ACC112 (cell line): ENCODE measurements around the gene MLF2.

Experiments used
- H2AFZ ChIP-seq: fragments of 200-600 bp; sonication (generic); one replicate; pipeline ENCODE4 v1.6.0; 2017; ENCODE audit warnings: antibody characterized with exemption, low read length; ENCODE audit not compliant: unreplicated experiment
- H3K27ac ChIP-seq: fragments of 200-600 bp; sonication (generic); 2 replicates; pipeline ENCODE4 v1.5.1; 2014; ENCODE audit warnings: low read depth, mild to moderate bottlenecking, antibody characterized with exemption, low read length, moderate library complexity
- H3K27me3 ChIP-seq: fragments of 200-600 bp; sonication (generic); 2 replicates; pipeline ENCODE4 v1.6.1; 2014; ENCODE audit warnings: mild to moderate bottlenecking, antibody characterized with exemption, low read length, moderate library complexity, mixed read lengths; ENCODE audit not compliant: insufficient read depth
- H3K36me3 ChIP-seq: fragments of 200-600 bp; sonication (generic); 2 replicates; pipeline ENCODE4 v1.6.1; 2016; ENCODE audit warnings: mild to moderate bottlenecking, antibody characterized with exemption, low read length, moderate library complexity, mixed read lengths; ENCODE audit not compliant: insufficient read depth
- H3K4me1 ChIP-seq: fragments of 200-600 bp; sonication (generic); one replicate; pipeline ENCODE4 v1.6.1; 2016; ENCODE audit warnings: low read length, mixed read lengths; ENCODE audit not compliant: insufficient read depth, unreplicated experiment, control insufficient read depth
- H3K4me3 ChIP-seq: fragments of 200-600 bp; sonication (generic); 2 replicates; pipeline ENCODE4 v1.5.1; 2014; ENCODE audit warnings: mild to moderate bottlenecking, low read depth, low read length
- H3K79me2 ChIP-seq: fragments of 200-600 bp; sonication (generic); one replicate; pipeline ENCODE4 v1.6.0; 2016; ENCODE audit warnings: low read length; ENCODE audit not compliant: control insufficient read depth, unreplicated experiment, insufficient read depth

MLF2 gene

GRCh38 chr12:6770094-6770493 is 17.2 kb upstream of the MLF2 start:
- Histone ChIP-seq H3K4me1 (peaks cover 21% of the 10 kb centered on the region), H3K36me3 (no peaks in the 10 kb centered on the region), H3K4me3 (no peak overlapping the region), H3K27ac (no peak overlapping the region), H3K27me3 (no peaks in the 10 kb centered on the region), H3K79me2 (peaks cover 32% of the 10 kb centered on the region), H2AFZ (no peak overlapping the region)

- H2AFZ ChIP-seq, result no peak overlapping the region
- H3K27me3 ChIP-seq, result no peaks in the 10 kb centered on the region
- H3K4me3 ChIP-seq, result no peak overlapping the region
- no peak overlapping the region for H3K27ac ChIP-seq
- H3K36me3 ChIP-seq, result no peaks in the 10 kb centered on the region
- peaks cover 32% of the 10 kb centered on the region for H3K79me2 ChIP-seq
- peaks cover 24% of the 10 kb centered on the region for H3K4me1 ChIP-seq
Measured at GRCh38 chr12:6769666-6770065, 16.7 kb upstream of the MLF2 start.

GRCh38 chr12:6768990-6769389 is 16.0 kb upstream of the MLF2 start:
- H2AFZ ChIP-seq, result no peak overlapping the region
- peaks cover 25% of the 10 kb centered on the region for H3K4me1 ChIP-seq
- H3K27ac ChIP-seq, result no peak overlapping the region
- H3K79me2 ChIP-seq, result peaks cover 32% of the 10 kb centered on the region
- H3K27me3 ChIP-seq, result no peaks in the 10 kb centered on the region
- peak overlapping the region; percentile 89 for H3K4me3 ChIP-seq
- H3K36me3 ChIP-seq, result no peaks in the 10 kb centered on the region

GRCh38 chr12:6768437-6768914 is 15.5 kb upstream of the MLF2 start:
- Histone ChIP-seq H3K27me3 (no peaks in the 10 kb centered on the region), H3K36me3 (no peaks in the 10 kb centered on the region), H3K4me3 (peak overlapping the region; percentile 89), H2AFZ (no peak overlapping the region), H3K79me2 (peaks cover 32% of the 10 kb centered on the region), H3K27ac (no peak overlapping the region), H3K4me1 (peaks cover 30% of the 10 kb centered on the region)

- H2AFZ ChIP-seq, result no peak overlapping the region
- H3K36me3 ChIP-seq, result no peaks in the 10 kb centered on the region
- no peaks in the 10 kb centered on the region for H3K27me3 ChIP-seq
- H3K27ac ChIP-seq, result peak overlapping the region; percentile 16; the same call in 1 of the 2 replicates
- peaks cover 32% of the 10 kb centered on the region for H3K79me2 ChIP-seq
- peaks cover 35% of the 10 kb centered on the region for H3K4me1 ChIP-seq
- peak overlapping the region; percentile 89 for H3K4me3 ChIP-seq
Measured at GRCh38 chr12:6767353-6768319, 14.7 kb upstream of the MLF2 start.

GRCh38 chr12:6766651-6767349 is 13.9 kb upstream of the MLF2 start:
- H3K79me2 ChIP-seq, result peaks cover 32% of the 10 kb centered on the region
- peak overlapping the region; percentile 16; the same call in 1 of the 2 replicates for H3K27ac ChIP-seq
- H3K4me1 ChIP-seq, result peaks cover 35% of the 10 kb centered on the region
- no peaks in the 10 kb centered on the region for H3K27me3 ChIP-seq
- peak overlapping the region; percentile 89 for H3K4me3 ChIP-seq
- no peaks in the 10 kb centered on the region for H3K36me3 ChIP-seq
- H2AFZ ChIP-seq, result peak overlapping the region; percentile 7

GRCh38 chr12:6765634-6766581 is 13.0 kb upstream of the MLF2 start, which contains the start of gene PTMS:
PTMS (plus strand) TSS chr12:6766363; CDS start chr12:6766706, 343 bp downstream.
- Histone ChIP-seq H3K4me1 (peaks cover 35% of the 10 kb centered on the region), H3K4me3 (peak within 1 kb of the TSS; percentile 89), H3K36me3 (no peaks in the 10 kb centered on the region), H2AFZ (peak within 1 kb of the TSS; percentile 51), H3K79me2 (peaks cover 32% of the 10 kb centered on the region), H3K27ac (peak within 1 kb of the TSS; percentile 79), H3K27me3 (no peaks in the 10 kb centered on the region)

- H3K79me2 ChIP-seq, result peaks cover 32% of the 10 kb centered on the region
- H3K27ac ChIP-seq, result peak overlapping the region; percentile 79
- H3K27me3 ChIP-seq, result no peaks in the 10 kb centered on the region
- no peaks in the 10 kb centered on the region for H3K36me3 ChIP-seq
- peaks cover 35% of the 10 kb centered on the region for H3K4me1 ChIP-seq
- H2AFZ ChIP-seq, result peak overlapping the region; percentile 51
- H3K4me3 ChIP-seq, result peak overlapping the region; percentile 89
Measured at GRCh38 chr12:6765048-6765633, 12.2 kb upstream of the MLF2 start.

GRCh38 chr12:6764011-6764828 is 11.3 kb upstream of the MLF2 start:
- peak overlapping the region; percentile 89 for H3K4me3 ChIP-seq
- H3K4me1 ChIP-seq, result peaks cover 34% of the 10 kb centered on the region
- H2AFZ ChIP-seq, result peak overlapping the region; percentile 79
- H3K36me3 ChIP-seq, result no peaks in the 10 kb centered on the region
- peaks cover 32% of the 10 kb centered on the region for H3K79me2 ChIP-seq
- H3K27ac ChIP-seq, result peak overlapping the region; percentile 79
- no peaks in the 10 kb centered on the region for H3K27me3 ChIP-seq
